GM23338 (cell line): ENCODE data around the gene ZGRF1.

Source experiments
- CREB1 ChIP-seq: fragments of 250-450 bp; sonication (Bioruptor Pico); IDR thresholded peaks from 2 replicates; pipeline ENCODE4 v1.5.0; 2020; ENCODE audit warnings: low read depth, mild to moderate bottlenecking, moderate library complexity
- CTCF ChIP-seq, 2 experiments: fragments of 200-600 bp in 1 of 2; sonication (generic) in 1 of 2; conservative IDR thresholded peaks; 2 replicates each; pipeline versions ENCODE4 v1.5.1 to v1.6.1; 2016 to 2017; ENCODE audit warnings: antibody characterized with exemption in 2 of 2, low read depth in 2 of 2, mild to moderate bottlenecking in 2 of 2, moderate library complexity in 1 of 2
- ETS1 ChIP-seq: IDR thresholded peaks from 2 replicates; pipeline ENCODE4 v1.6.1; 2016; ENCODE audit warnings: antibody characterized with exemption
- EZH2 ChIP-seq: fragments of 200-600 bp; sonication (generic); IDR thresholded peaks from one replicate; pipeline ENCODE4 v1.8.0; 2017; ENCODE audit warnings: antibody characterized with exemption, mild to moderate bottlenecking, low read depth; ENCODE audit not compliant: unreplicated experiment
- EZH2phosphoT487 ChIP-seq: fragments of 200-600 bp; sonication (generic); IDR thresholded peaks from one replicate; pipeline ENCODE4 v1.8.1; 2018; ENCODE audit warnings: antibody characterized with exemption; ENCODE audit not compliant: unreplicated experiment
- POLR2AphosphoS5 ChIP-seq: IDR thresholded peaks from 2 replicates; pipeline ENCODE4 v1.6.1; 2016; ENCODE audit warnings: antibody characterized with exemption, low read depth

- no peak for TF ChIP-seq POLR2AphosphoS5
- no peak for TF ChIP-seq ETS1
- no peak for TF ChIP-seq EZH2
- TF ChIP-seq CTCF (conservative IDR thresholded peaks at IDR 0.05; ENCODE audit: low read depth in 2 of 2), result no peak
- TF ChIP-seq CREB1 (CRISPR knock-in tag), result no peak
- no peak for TF ChIP-seq EZH2phosphoT487
Observed at GRCh38 chr4:112540695-112541094, 96.0 kb downstream of the ZGRF1 start.
